K562 (cell line): ENCODE data around the gene ABLIM2.

ENCODE experiments used
- JUN ChIP-seq, 2 experiments: sonication (generic) in 1 of 2; formaldehyde crosslinking in 1 of 2; IDR thresholded peaks; 2 replicates each; pipeline versions ENCODE4 v1.6.1 to v1.8.0; 2012 to 2022; ENCODE audit warnings: borderline replicate concordance in 2 of 2, mild to moderate bottlenecking in 2 of 2, improper control_type of control experiment in 1 of 2, low read depth in 1 of 2, low read length in 1 of 2, missing genetic modification reagents in 1 of 2
- MAZ ChIP-seq, 2 experiments: fragments of 450-650 bp in 1 of 2; sonication (generic) in 1 of 2; formaldehyde crosslinking; IDR thresholded peaks in 1 of 2; conservative IDR thresholded peaks in 1 of 2; 2 replicates each; pipeline versions ENCODE4 v1.4.0 to v1.5.0; 2020; ENCODE audit warnings: mild to moderate bottlenecking in 1 of 2, missing genetic modification reagents in 1 of 2
- NR2F6 ChIP-seq: fragments of 450-650 bp; formaldehyde crosslinking; IDR thresholded peaks from 2 replicates; pipeline ENCODE4 v1.4.0; 2020; ENCODE audit warnings: mild to moderate bottlenecking
- POLR2AphosphoS5 ChIP-seq: IDR thresholded peaks from 2 replicates; pipeline ENCODE4 v1.6.1; 2011; ENCODE audit warnings: mild to moderate bottlenecking, low read depth, low read length, moderate library complexity; ENCODE audit not compliant: control insufficient read depth, insufficient read depth

DNA sequence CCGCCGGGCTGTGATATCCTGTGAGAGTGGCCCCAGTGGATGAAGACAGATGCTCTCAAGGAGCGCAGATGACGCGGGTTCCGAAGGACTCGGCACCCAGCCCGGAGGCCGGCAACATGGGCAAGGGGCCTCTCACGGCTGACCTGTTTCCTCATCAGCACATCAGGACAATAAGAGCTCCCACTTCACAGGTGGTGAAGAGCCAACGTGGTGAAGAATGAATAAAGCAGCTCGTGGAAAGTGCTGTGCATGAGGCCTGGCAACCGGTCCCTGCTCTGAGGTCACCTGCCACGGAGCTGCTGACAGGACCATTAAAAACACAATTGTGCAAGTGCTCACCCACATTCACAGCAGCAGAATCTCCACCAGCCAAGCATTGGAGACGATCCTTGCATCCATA, 22.9 kb downstream of the ABLIM2 start:
- TF ChIP-seq JUN (IDR thresholded peaks at IDR 0.05; ENCODE audit: borderline replicate concordance, low read depth, low read length) (no peak), JUN (CRISPR knock-in tag; IDR thresholded peaks at IDR 0.05; ENCODE audit: borderline replicate concordance) (no peak), POLR2AphosphoS5 (no peak), NR2F6 (no peak), MAZ (CRISPR knock-in tag; conservative IDR thresholded peaks at IDR 0.05 in 1 of 2, IDR thresholded peaks at IDR 0.05 in 1 of 2) (no peak)
